ENCODE data around the gene C11orf98. TPM values are rescaled to one million over a fixed set of nuclear protein-coding genes. Genes with fewer than 3 reads are reported as not detected.
"Not testable (repeated sequence)": the region's sequence is repeated elsewhere in the genome, so short reads cannot be mapped to it uniquely, and the experiment has no call there.

C11orf98 gene
- total RNA-seq, 1 donor from 2014 or later = 60.1 TPM

GRCh38 chr11:62621027-62621566, 43.9 kb downstream of the C11orf98 start:
- no peak for TF ChIP-seq CTCF (IDR thresholded peaks at IDR 0.05; ENCODE audit: unreplicated experiment)
- no peak for DNase-seq (ENCODE audit: low spot score)
- Mint-ChIP-seq H3K4me3 (ENCODE audit: unreplicated experiment) (peak overlapping the region; percentile 93), H3K4me1 (ENCODE audit: unreplicated experiment) (peaks cover 42% of the 10 kb centered on the region), H3K27ac (ENCODE audit: unreplicated experiment) (peak overlapping the region; percentile 91), H3K27me3 (ENCODE audit: unreplicated experiment) (peaks cover 13% of the 10 kb centered on the region), H3K36me3 (ENCODE audit: low read depth, unreplicated experiment) (peaks cover 23% of the 10 kb centered on the region), H3K9me3 (ENCODE audit: unreplicated experiment) (no peaks in the 10 kb centered on the region)

- H3K4me3 Mint-ChIP-seq (ENCODE audit: unreplicated experiment); H3K27ac Mint-ChIP-seq (ENCODE audit: unreplicated experiment); DNase-seq (ENCODE audit: low spot score); H3K36me3 Mint-ChIP-seq (ENCODE audit: low read depth, unreplicated experiment); H3K9me3 Mint-ChIP-seq (ENCODE audit: unreplicated experiment): not testable (repeated sequence)
- Mint-ChIP-seq H3K27me3 (ENCODE audit: unreplicated experiment) (peaks cover 13% of the 10 kb centered on the region), H3K4me1 (ENCODE audit: unreplicated experiment) (peaks cover 12% of the 10 kb centered on the region)
Observed at GRCh38 chr11:62616957-62617356, 48.1 kb downstream of the C11orf98 start.

- Mint-ChIP-seq H3K9me3 (ENCODE audit: unreplicated experiment) (no peaks in the 10 kb centered on the region), H3K27ac (ENCODE audit: unreplicated experiment) (no peak overlapping the region), H3K27me3 (ENCODE audit: unreplicated experiment) (peaks cover 16% of the 10 kb centered on the region), H3K36me3 (ENCODE audit: low read depth, unreplicated experiment) (peaks cover 5% of the 10 kb centered on the region), H3K4me1 (ENCODE audit: unreplicated experiment) (peaks cover 9% of the 10 kb centered on the region), H3K4me3 (ENCODE audit: unreplicated experiment) (no peak overlapping the region)
- TF ChIP-seq CTCF (IDR thresholded peaks at IDR 0.05; ENCODE audit: unreplicated experiment) = no peak
- no peak for DNase-seq (ENCODE audit: low spot score)
Observed at GRCh38 chr11:62615521-62615920, 49.5 kb downstream of the C11orf98 start.

GRCh38 chr11:62614275-62614674, 50.7 kb downstream of the C11orf98 start:
- no peak for TF ChIP-seq CTCF (IDR thresholded peaks at IDR 0.05; ENCODE audit: unreplicated experiment)
- no peak overlapping the region for H3K4me3 Mint-ChIP-seq (ENCODE audit: unreplicated experiment)
- peak overlapping the region; percentile 78 for H3K27ac Mint-ChIP-seq (ENCODE audit: unreplicated experiment)
- DNase-seq (ENCODE audit: low spot score) = no peak
- peaks cover 14% of the 10 kb centered on the region for H3K27me3 Mint-ChIP-seq (ENCODE audit: unreplicated experiment)
- H3K9me3 Mint-ChIP-seq (ENCODE audit: unreplicated experiment) = no peaks in the 10 kb centered on the region
- peaks cover 14% of the 10 kb centered on the region for H3K4me1 Mint-ChIP-seq (ENCODE audit: unreplicated experiment)
- H3K36me3 Mint-ChIP-seq (ENCODE audit: low read depth, unreplicated experiment) = peaks cover 5% of the 10 kb centered on the region

- peak; percentile 15 for DNase-seq (ENCODE audit: low spot score)
- no peak overlapping the region for H3K4me3 Mint-ChIP-seq (ENCODE audit: unreplicated experiment)
- H3K27ac Mint-ChIP-seq (ENCODE audit: unreplicated experiment) = no peak overlapping the region
- TF ChIP-seq CTCF (IDR thresholded peaks at IDR 0.05; ENCODE audit: unreplicated experiment) = no peak
- peaks cover 12% of the 10 kb centered on the region for H3K36me3 Mint-ChIP-seq (ENCODE audit: low read depth, unreplicated experiment)
- H3K9me3 Mint-ChIP-seq (ENCODE audit: unreplicated experiment) = no peaks in the 10 kb centered on the region
- peaks cover 14% of the 10 kb centered on the region for H3K4me1 Mint-ChIP-seq (ENCODE audit: unreplicated experiment)
- peaks cover 18% of the 10 kb centered on the region for H3K27me3 Mint-ChIP-seq (ENCODE audit: unreplicated experiment)
Observed at GRCh38 chr11:62613291-62613778, 51.7 kb downstream of the C11orf98 start.

Other genes starting within 250 kb of the C11orf98 start
- gene SCGB1A1, start 246.2 kb downstream of the C11orf98 start, total RNA-seq (ENCODE audit: unreplicated experiment) = 0.72 TPM
- 136 TPM for gene AHNAK, start 118.4 kb downstream of the C11orf98 start, total RNA-seq (ENCODE audit: unreplicated experiment)
- 1,951 TPM for gene EEF1G, start 91.3 kb downstream of the C11orf98 start, total RNA-seq (ENCODE audit: unreplicated experiment)
- 21.2 TPM for gene TUT1, start 73.7 kb downstream of the C11orf98 start, total RNA-seq (ENCODE audit: unreplicated experiment)
- gene MTA2, start 63.3 kb downstream of the C11orf98 start, total RNA-seq (ENCODE audit: unreplicated experiment) = 157 TPM
- gene EML3, start 52.4 kb downstream of the C11orf98 start, total RNA-seq (ENCODE audit: unreplicated experiment) = 98.6 TPM
- gene ROM1, start 52.0 kb downstream of the C11orf98 start, total RNA-seq (ENCODE audit: unreplicated experiment) = 2.1 TPM
- 32.8 TPM for gene B3GAT3, start 43.2 kb downstream of the C11orf98 start, total RNA-seq (ENCODE audit: unreplicated experiment)
- 383 TPM for gene GANAB, start 18.6 kb downstream of the C11orf98 start, total RNA-seq (ENCODE audit: unreplicated experiment)
- gene INTS5, start 11.9 kb downstream of the C11orf98 start, total RNA-seq (ENCODE audit: unreplicated experiment) = 24.8 TPM
- 8.7 TPM for gene CSKMT, start 102 bp upstream of the C11orf98 start, total RNA-seq (ENCODE audit: unreplicated experiment)
- gene UQCC3, start 6.5 kb upstream of the C11orf98 start, total RNA-seq (ENCODE audit: unreplicated experiment) = 4.7 TPM
- 11.2 TPM for gene LBHD1, start 7.1 kb upstream of the C11orf98 start, total RNA-seq (ENCODE audit: unreplicated experiment)
- gene UBXN1, start 13.9 kb upstream of the C11orf98 start, total RNA-seq (ENCODE audit: unreplicated experiment) = 137 TPM
- gene LRRN4CL, start 24.3 kb upstream of the C11orf98 start, total RNA-seq (ENCODE audit: unreplicated experiment) = 0.44 TPM
- 53.6 TPM for gene BSCL2, start 42.2 kb upstream of the C11orf98 start, total RNA-seq (ENCODE audit: unreplicated experiment)
- 1.1 TPM for gene GNG3, start 42.5 kb upstream of the C11orf98 start, total RNA-seq (ENCODE audit: unreplicated experiment)
- gene HNRNPUL2, start 62.2 kb upstream of the C11orf98 start, total RNA-seq (ENCODE audit: unreplicated experiment) = 43.6 TPM
- 38.1 TPM for gene TTC9C, start 63.3 kb upstream of the C11orf98 start, total RNA-seq (ENCODE audit: unreplicated experiment)
- 12.7 TPM for gene ZBTB3, start 89.0 kb upstream of the C11orf98 start, total RNA-seq (ENCODE audit: unreplicated experiment)
- 93.6 TPM for gene POLR2G, start 96.4 kb upstream of the C11orf98 start, total RNA-seq (ENCODE audit: unreplicated experiment)
- gene TAF6L, start 106.2 kb upstream of the C11orf98 start, total RNA-seq (ENCODE audit: unreplicated experiment) = 31.0 TPM
- gene TMEM179B, start 122.2 kb upstream of the C11orf98 start, total RNA-seq (ENCODE audit: unreplicated experiment) = 26.7 TPM
- gene TMEM223, start 126.8 kb upstream of the C11orf98 start, total RNA-seq (ENCODE audit: unreplicated experiment) = 13.9 TPM
- 50.8 TPM for gene NXF1, start 140.2 kb upstream of the C11orf98 start, total RNA-seq (ENCODE audit: unreplicated experiment)
- 37.9 TPM for gene STX5, start 166.8 kb upstream of the C11orf98 start, total RNA-seq (ENCODE audit: unreplicated experiment)
- gene TEX54, start 167.6 kb upstream of the C11orf98 start, total RNA-seq (ENCODE audit: unreplicated experiment) = not detected
- 42.2 TPM for gene WDR74, start 174.4 kb upstream of the C11orf98 start, total RNA-seq (ENCODE audit: unreplicated experiment)
- gene SLC3A2, start 215.7 kb upstream of the C11orf98 start, total RNA-seq (ENCODE audit: unreplicated experiment) = 147 TPM

All from endothelial cell (in vitro differentiated cells).